Left hindlimb (tissue), 1 donor: ENCODE results near the gene TRAF3.
"Not testable (repeated sequence)": the region's sequence is repeated elsewhere in the genome, so short reads cannot be mapped to it uniquely, and the experiment has no call there.

Experiments used
- DNase-seq: peaks from one replicate; pipeline ENCODE4 v3.0.0-alpha.2; 2018

Gene TRAF3

DNA sequence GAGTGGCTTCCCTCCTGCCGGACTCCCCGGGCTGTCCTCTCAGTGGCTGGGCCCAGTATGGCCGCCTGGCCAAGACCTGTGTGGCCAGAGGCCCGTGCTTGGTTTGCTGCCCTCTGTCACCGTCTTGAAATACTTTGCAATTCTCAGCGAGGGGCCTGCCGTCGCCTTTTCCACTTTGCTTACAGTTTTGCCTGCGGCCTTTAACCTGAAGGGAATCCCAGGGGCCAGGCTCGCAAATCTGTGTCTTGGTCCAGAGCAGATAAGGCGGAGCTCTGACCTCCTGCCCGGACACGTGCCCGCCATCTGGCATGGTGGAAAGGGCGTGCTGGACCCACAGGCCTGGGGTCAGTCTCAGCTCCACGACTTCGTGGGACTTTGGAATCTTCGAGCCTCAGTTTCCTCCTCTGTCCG lies 134.3 kb downstream of the TRAF3 start:
- no peak for DNase-seq

DNA sequence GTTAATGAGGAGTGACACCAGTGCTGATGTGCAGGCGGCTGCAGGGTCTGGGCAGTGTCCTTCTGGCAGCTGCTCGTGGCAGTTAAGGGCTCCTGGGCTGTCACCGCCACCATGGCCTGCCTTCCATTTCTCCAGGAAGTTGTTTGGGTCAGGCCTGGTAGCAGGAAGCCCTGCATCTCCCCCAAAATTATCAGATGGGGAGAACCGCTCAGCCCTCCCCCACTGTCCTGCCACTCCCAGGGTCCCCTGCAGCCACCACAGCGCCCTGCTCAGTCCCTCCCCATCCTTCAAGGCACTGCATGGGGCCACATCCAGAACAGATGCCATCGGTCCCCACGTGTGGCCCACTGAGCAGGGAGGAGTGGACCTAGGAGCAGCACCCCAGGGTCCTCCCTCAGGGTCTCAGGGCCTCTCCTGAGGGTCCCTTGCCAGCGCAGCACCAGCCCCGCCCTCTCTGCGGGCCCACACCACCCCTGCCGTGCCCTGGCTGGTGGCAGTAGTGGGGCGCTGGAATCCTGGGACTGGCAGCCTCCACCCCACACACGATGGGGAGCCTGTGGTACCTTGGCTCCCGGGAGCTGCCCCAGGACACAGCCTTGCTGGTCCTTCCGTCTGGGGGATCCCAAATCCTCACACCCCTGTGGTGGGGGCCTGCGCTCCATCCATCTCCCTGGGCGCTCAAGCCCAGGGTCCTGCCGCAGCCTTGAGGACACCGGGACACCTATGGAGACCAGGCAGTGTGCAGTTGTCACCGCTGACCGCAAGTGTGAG lies 134.9 kb downstream of the TRAF3 start:
- no peak for DNase-seq

DNA sequence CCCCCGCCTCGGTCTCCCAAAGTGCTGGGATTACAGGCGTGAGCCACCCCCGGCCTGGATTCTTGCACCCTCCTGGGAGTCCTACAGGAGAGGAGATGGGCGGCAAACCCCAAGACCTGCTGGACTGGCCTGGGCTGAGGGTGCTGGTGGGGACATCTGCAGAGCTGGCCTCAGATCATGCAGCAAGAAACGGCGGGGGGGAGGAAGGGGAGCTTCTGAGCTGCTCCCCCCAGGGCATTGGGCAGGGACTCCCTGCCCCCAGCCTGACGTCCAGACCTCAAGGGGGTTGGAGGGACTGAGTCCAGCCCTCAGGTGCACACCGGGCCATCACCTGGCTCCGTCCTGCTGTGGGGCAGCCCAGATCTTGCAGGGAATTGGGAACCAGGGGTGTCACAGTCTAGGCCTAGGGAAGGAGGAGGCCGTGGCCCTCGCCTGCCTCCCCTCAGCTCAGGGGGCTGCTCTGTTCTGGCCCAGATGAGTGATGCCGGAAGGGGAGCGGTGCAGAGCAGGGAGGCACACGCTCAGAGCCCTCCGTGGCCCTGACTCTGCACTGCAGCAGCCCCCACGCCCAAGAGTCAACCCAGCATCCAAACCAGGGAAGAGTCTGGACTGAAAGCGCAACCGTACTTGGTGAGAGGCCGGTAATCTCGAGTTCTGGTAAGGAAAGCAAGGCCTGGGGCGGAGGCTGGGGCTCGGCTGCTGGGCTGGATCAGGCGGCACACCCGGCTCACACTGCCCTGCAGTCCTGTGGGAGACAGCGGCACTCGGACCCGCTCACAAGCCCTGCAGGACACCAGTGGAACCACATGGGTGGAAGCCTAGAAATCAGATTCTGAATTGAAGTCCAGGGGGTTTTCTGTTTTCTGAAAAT lies 136.3 kb downstream of the TRAF3 start:
- DNase-seq: no peak

DNA sequence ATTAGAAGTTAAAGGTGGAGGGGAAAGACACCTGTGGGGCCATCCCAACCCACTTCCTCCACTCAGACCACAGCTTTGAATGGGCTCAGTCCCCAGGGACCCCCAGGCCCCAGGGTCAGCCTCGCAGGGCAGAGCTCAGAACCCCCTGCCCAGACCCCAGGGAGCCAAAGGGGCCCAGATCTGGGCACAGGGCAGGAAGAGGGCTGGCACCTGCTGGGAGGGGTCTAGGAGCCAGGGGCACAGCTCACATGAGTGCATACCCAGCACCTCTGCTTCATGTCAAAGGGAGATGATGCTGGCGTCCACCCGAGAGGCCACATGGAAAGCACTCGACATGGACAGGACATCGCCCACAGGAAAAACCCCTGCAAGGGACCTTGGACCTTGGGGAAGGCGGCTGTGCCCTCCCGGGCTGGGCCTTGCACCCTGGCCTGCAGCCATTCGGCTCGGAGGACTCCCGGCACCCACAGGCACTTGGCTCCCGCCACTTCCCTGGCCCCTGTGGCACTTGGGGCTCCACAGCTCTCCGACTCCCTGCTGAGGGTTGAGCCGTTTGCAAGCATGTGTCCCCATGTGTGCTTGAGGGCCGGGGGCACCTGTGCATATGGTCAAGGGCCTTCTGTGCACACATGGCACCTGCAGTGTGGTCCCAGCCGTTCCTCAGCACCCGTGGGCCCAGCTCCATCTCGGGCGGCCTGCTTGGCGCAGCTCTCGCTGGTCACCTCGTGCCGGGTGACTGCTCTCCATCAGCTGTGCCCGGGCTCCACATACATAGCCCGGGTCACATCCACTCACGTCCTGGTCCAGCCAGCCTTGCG lies 137.4 kb downstream of the TRAF3 start:
- no peak for DNase-seq

DNA sequence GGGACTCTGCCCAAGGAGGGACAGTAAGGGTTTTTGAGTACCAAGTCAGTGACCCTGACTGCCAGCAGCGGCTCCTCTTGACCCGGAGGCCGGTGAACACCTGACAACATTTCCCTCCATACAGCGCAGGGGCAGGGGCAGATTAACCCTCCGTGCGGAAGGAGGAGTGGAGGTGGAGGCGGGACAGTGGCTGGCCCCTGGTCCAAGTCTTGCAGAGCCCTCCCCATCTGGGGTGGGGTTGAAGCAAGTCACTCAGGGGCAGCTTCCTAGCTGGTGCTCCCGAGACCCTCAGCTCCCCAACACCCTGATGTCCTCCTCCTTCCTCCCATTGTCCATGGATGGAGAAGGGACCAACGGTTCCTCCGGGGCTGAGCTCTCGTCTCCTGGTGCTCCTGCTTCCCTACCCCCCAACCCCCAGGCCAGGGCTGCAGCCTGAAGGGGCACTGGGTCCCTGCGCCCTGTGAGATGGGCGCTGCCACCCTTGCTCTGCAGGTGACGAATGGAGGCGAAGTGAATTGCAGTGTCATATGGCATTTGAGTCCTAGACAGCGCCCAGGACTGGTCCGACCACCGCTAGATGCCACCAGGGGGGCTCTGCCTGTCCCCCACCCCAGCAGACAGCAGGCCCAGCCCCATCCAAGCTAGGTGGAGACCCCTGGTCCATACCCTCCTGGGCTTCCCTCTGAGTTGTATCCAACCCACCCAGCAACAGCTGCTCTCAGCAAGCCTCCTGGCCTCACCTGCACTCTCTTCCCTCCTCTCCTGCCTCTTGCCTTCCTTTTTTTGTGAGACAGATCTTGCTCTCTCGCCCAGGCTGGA lies 138.3 kb downstream of the TRAF3 start:
- no peak for DNase-seq

DNA sequence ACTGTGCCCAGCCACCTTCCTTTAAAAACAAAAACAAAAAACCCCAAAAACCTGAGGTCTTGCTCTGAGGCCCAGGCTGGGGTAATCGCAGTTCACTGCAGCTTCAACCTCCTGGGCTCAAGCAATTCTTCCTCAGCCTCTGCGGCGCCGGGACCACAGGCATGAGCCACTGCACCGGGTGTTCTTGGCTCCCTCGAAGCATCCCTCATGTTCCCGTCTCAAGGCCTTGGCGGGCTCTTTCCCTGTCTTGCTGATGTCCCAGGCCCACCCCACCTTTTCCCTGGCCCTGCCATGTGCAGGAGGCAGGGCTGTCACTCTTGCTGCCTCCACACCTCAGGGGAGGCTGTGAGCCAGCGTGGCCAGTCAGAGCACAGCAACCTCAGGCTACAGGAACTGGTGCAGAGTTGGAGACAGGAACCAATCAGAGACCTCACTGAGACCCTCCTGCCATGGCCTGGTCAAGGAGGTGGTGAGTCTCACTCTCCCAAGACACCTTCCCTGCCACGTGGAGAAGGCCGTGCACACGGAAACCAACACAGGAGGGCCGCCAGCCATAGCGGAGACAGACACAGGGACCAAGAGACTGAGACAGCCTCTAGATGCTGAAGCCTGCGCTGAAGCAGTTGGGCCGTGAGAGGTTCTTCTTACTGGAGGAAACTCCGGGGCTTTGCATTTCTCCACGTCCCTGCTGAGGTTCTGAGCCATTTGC lies 139.3 kb downstream of the TRAF3 start:
- DNase-seq: peak; percentile 13

DNA sequence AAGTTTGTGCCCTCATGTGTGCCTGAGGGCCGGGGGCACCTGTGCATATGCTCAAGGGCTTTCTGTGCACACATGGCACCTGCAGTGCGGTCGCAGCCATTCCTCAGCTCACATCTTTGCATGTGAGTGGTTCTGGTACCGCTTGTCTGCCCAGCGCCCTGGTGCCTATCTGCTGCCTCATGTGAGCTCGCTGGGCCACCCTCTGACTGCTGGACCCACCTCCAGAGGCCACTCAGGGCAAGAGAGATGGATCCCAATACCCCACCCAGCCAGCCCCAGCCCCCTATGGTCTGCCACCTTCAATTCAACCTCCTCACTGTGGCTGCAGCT lies 139.8 kb downstream of the TRAF3 start:
- peak; percentile 18 for DNase-seq

DNA sequence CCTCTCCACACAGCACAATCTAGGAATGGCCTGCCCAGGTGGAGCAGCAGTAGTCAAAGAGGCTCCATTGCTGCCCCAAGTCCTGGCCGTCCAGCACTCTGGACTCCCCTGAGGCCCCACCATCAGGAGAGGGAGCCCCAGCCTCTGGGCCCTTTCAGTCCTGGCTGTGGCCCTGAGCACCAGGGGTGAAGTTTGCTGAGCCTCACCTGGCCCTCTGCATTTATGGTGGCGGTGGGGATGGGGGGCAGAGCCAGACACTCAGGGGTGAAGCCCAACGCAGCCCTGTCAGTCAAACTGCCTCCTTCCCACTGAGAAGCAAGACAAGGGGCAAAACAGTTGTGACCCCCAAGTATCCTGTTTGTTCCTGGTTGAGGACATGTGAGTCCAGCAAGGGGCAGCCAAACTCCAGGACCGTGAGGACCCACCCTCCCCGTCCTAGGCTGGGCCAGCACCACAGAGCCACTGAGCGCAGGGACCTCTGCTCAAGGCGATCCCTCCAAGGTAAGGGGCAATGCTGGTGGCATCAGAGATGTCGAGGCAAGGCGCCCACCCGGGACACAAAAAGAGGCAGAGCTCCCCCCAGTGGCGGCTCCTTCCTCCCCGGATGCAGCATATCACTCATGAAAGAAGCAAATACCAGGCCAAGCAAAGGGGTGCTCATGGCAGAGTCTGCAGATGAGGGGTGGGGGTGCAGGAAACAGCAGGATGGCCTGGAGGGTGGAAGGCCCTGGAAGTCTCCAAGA lies 140.4 kb downstream of the TRAF3 start:
- peak; percentile 53 for DNase-seq

DNA sequence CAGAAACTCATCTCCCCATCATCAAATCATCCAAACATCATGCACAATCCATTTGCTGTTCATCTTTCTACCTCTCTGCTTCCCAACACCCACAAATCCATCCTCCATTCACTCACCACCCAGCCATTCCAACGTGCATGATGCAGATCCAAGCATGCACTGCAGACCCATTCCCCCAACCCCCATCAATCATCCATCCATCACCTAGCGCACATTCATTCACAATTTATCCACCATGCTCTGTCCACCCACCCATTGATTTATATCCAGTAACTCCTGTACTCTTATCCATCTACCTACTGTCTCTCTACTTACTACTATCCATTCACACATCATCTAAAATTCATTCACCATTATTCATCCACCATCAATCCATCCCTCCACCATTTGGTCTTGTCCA lies 141.2 kb downstream of the TRAF3 start:
- no peak for DNase-seq

DNA sequence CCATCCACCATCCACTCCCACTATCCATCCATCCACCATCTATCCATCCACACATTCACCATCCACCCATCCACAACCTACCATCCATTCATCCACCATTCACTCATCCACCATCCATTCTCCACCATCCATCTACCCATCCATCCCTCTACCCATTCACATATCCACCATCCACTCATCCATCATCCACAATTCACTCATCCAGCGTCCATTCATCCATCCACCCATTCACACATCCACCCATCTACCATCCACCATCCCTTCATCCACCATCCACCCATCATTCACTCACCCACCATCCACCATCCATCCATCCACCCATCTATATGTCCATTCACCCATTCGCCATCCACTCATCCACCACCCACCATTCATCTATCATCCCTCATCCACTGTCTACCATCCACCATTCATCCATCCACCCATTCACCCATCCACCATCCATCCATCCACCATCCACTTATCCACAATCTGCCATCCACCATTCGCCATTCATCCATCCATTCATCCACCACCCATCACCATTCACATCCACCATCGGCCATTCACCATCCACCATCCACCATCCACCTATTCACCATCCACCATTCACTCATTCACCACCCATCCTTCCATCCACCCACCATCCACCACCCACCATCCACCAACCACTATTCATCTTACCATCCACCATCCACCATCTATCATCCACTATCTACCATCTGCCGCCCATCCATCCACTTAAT lies 143.2 kb downstream of the TRAF3 start:
- no peak for DNase-seq

DNA sequence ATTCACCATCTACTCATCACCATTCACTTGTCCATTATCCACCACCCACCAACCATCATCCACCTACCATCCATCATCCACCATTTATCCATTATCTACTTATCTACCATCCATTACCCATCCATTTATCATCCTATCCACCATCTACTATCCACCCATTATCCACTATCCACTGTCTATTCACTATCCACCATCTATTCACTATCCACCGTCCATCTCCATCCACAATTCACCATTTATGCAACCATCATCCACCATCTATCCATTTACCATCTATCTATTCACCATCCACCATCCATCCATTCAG lies 143.7 kb downstream of the TRAF3 start:
- DNase-seq: no peak

DNA sequence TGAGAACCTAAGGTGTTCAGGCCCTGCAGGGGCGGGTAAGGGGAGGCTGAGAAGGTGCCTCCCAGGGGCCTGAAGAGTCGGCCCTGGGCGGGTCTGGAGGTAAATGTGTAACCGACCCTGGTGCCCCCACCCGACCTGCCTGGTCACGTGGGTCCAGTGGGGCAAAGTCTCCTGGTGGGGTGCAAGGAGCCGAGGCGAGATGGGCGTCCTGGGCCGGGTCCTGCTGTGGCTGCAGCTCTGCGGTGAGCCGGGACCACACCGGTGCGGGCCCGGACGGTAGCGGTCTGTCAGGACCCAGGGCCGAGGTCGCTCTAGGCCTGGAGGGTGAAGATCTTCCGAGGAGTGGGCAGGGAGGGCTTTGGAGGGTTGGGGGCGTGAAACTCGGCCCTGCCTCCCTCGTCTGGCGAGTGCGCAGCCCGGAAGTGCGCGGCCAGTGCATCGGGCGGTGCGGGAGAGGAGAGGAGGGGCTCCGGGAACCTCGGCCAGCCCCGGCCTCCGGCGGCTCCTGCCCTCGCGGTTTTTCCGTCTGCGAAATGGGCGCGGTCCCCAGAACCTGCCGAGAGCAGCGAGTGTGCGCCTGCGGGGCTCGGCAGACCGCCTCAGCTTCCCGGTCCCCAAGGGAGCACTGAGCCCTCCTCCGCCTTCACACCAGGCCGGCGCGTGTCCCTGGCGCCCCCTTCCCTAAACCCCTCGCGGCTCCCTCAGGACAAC lies 145.4 kb downstream of the TRAF3 start, which contains the start of gene AMN:
Gene AMN, plus strand, starts transcription at position 174 of the 711 bp plus-strand sequence. Its CDS starts 26 bp downstream, at position 200.
- no peak for DNase-seq

DNA sequence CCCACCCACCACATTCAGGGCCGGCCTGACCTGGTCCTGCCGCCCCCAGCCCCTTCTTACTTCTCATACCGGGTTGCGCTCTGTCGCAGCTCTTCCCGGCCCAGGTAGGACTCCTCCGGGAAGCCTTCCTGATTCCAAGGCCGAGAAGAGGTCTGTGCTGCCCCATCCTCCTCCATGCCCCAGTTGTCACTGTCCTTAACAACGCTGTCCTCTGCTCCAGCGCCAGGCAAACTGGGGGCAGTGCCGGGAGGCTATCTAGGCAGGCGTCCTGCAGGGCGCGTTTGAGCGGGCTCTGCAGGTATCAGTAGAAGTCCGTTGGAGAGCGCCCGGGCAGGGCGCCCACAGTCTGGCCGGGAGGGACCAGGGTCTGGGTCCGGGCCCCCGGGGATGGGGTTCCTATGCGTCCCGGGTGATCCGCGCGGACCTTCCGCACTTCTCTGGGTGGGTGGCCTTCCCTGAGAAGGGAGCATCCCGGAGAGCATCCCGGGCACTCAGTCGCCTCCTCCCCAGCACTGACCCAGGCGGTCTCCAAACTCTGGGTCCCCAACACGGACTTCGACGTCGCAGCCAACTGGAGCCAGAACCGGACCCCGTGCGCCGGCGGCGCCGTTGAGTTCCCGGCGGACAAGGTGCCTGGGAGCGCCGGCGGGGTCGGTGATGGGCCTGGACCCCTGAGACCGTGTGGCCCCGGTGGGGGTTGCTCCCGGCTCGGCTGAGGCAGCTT lies 146.1 kb downstream of the TRAF3 start:
- no peak for DNase-seq

DNA sequence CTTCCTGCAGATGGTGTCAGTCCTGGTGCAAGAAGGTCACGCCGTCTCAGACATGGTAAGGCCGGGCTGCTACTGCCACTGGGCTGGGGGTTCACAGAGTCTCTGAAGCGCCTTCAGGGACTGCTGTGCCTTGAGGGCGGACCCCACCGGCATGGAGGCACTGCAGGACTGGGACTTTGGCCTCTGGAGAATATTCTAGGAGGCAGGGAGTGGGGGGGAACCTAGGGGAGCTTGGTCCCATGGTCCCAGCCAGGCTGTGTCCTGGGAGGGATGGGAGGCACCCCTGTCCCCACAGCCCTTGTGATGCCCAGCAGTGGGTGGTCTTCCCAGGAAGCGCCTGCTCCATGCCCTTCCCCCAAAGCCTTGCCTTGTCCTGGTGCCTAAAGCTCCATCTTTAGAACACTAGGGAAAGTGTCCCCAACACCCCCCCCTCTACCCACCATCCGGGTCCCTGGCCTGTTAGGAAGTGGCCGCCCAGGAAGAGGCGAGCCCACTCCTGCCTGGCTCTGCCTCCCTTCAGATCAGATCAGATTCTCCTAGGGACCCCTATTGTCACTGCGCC lies 146.8 kb downstream of the TRAF3 start:
- DNase-seq: no peak

DNA sequence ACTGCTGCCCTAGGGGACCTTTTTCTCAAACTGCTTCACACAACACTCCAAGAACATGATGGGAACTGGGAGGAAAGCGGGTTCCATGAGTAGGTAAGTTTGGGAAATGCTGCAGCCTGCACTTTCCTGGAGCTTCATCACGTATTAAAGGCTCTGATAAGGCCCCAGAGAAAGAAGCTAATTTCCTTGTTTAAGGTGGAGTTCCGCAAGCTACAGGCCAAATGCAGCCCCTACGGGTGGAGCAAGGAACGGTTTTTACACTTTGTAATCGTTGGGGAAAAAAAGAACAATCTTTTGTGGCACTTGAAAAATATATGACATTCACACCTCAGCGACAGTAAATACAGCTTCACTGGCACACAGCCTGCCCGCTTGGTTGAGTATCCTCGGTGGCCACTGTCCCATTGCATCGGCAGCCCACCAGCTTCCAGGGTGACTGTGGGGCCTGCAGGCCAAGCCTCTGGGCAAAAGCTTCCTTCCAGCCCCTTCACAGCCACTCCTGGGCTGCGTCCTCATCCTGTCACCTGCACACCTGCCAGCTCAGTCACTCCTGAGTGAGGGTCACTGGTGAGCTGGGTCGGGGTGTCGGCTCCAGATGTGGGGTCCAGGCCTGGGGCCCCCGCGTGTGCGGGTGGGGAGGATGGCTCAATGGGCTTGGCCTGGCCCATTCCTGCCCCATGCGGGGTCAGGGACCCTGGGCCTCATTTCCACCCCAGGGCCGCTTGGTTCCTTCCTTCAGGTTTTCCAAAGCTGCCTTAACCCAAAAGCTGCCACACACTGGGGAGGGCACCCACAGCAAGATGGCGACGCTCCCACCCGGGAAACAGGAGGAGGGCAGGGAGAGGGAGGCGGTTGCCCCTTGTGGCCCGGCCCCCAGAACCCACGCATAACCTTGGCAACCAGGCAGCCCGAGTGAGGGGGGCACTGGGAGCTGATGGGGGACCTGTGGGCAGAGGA lies 147.7 kb downstream of the TRAF3 start:
- DNase-seq: no peak

DNA sequence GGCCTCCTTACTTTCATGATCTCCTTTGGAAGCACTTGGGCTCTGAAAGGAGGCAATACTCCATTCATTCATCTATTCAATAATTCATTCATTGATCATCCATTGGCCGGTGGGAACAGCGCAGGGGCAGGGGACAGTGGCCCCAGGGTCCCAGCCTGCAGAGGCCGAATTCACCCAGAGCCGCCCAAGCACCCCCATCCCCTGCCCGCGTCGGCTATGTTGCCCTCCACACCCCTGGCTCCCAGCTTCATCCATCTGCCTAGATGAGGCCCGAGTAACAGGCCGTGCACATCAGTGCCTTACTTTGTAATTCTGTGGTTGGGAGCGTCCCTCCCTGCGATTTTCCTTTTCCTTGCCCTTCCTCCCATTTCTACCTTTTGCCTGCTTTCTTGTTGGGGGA lies 148.4 kb downstream of the TRAF3 start:
- DNase-seq: no peak

DNA sequence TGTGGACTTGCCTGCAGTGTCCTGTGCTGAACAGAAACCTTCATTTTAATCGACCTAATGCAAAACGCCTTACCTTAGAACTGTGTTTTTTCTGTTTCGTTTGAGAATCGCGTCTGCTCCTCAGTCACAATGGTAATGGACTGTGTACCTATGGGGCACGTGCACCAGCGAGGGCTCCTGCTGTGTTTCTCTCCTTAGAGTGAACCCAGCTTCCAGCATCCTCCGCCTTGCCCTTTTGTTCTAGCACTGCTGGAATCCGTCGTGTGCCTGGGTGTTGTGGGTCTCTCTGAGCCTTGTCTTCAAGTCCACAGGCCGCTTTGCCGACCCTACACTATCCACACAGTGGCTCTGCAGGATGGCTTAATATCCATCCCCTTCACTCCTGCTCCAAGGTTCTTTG lies 148.9 kb downstream of the TRAF3 start:
- DNase-seq: no peak

DNA sequence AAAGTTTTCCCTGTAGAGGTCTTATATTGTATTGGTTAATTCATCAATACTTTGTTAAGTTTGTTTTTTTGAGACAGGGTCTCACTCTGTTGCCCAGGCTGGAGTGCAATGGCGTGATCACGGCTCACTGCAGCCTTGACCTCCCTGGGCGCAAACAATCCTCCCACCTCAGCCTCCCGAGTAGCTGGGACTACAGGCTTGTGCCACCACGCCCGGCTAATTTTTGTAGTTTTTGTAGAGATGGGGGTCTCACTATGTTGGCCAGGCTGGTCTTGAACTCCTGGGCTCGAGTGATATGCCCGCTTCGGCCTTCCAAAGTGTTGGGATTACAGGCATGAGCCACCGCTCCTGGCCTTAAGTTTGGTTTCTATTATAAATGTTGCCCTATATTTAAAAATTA lies 149.6 kb downstream of the TRAF3 start:
- DNase-seq: not testable (repeated sequence)
